Measurements from ENCODE around the gene TMOD2.

DNA sequence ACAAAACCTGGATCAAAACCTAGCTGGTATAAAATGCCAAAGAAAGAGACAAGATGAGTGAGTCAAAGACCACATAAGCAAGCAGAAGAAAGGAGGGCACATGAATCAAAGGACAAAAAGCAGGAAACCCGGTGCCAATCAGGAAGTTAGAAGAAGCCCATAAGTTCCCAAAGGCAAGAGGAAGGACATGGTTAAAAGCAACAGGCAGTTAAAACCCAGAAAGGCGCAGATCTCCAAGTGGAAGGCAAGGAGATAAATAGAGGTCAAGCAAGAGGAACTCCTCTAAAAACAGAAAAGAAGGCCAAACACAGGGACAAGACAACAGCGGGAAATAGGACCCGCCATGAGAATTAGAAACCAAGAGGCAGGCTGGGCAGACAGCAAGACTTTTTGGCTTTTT lies 4.4 kb downstream of the TMOD2 start:
- TF ChIP-seq POLR2A (IDR thresholded peaks at IDR 0.05): no peak
- no peak for TF ChIP-seq POLR2AphosphoS5 (IDR thresholded peaks at IDR 0.05)
- no peak for TF ChIP-seq EP300 (IDR thresholded peaks at IDR 0.05)
- TF ChIP-seq, protein P1, sequence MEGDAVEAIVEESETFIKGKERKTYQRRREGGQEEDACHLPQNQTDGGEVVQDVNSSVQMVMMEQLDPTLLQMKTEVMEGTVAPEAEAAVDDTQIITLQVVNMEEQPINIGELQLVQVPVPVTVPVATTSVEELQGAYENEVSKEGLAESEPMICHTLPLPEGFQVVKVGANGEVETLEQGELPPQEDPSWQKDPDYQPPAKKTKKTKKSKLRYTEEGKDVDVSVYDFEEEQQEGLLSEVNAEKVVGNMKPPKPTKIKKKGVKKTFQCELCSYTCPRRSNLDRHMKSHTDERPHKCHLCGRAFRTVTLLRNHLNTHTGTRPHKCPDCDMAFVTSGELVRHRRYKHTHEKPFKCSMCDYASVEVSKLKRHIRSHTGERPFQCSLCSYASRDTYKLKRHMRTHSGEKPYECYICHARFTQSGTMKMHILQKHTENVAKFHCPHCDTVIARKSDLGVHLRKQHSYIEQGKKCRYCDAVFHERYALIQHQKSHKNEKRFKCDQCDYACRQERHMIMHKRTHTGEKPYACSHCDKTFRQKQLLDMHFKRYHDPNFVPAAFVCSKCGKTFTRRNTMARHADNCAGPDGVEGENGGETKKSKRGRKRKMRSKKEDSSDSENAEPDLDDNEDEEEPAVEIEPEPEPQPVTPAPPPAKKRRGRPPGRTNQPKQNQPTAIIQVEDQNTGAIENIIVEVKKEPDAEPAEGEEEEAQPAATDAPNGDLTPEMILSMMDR (IDR thresholded peaks at IDR 0.05): no peak

Measured in suprapubic skin (tissue), 4 donors.